GM18870 (cell line): ENCODE measurements around the gene RDH16.

ENCODE experiments used
- ATAC-seq: cut with Tn5 transposase; IDR thresholded peaks from one replicate; pipeline ENCODE4 v1.9.1; 2021; ENCODE audit warnings: moderate library complexity; ENCODE audit not compliant: unreplicated experiment

Gene RDH16

GRCh38 chr12:56957229-56958052 is at the start of gene RDH16:
RDH16 (minus strand) TSS chr12:56957608; CDS start chr12:56957462, 146 bp downstream.
- ATAC-seq, result no peak

- no peak for ATAC-seq
These were observed 49.5 kb upstream of the RDH16 start for GRCh38 chr12:57006809-57007475.

GRCh38 chr12:57005980-57006808 is 48.8 kb upstream of the RDH16 start, which contains the start of gene ZBTB39:
ZBTB39 (minus strand) TSS chr12:57006546; CDS start chr12:57004917, 1,629 bp downstream.
- ATAC-seq, result no peak

- ATAC-seq, result no peak
These were observed 47.2 kb upstream of the RDH16 start for GRCh38 chr12:57004651-57005050.

- ATAC-seq, result no peak
These were observed 46.0 kb upstream of the RDH16 start for GRCh38 chr12:57003395-57003794.

- no peak for ATAC-seq
These were observed 44.1 kb upstream of the RDH16 start for GRCh38 chr12:57001448-57001906.

GRCh38 chr12:57000393-57000792 is 43.0 kb upstream of the RDH16 start:
- no peak for ATAC-seq

GRCh38 chr12:56999456-56999855 is 42.0 kb upstream of the RDH16 start:
- no peak for ATAC-seq

GRCh38 chr12:56998981-56999380 is 41.6 kb upstream of the RDH16 start:
- peak; percentile 86 for ATAC-seq

GRCh38 chr12:56998316-56998715 is 40.9 kb upstream of the RDH16 start:
- no peak for ATAC-seq

GRCh38 chr12:56996793-56997545 is 39.6 kb upstream of the RDH16 start:
- no peak for ATAC-seq

- no peak for ATAC-seq
These were observed 38.6 kb upstream of the RDH16 start for GRCh38 chr12:56995930-56996496.

- ATAC-seq, result no peak
These were observed 38.0 kb upstream of the RDH16 start for GRCh38 chr12:56995201-56995929.

- no peak for ATAC-seq
These were observed 36.9 kb upstream of the RDH16 start for GRCh38 chr12:56994231-56994746.

- ATAC-seq, result no peak
These were observed 35.9 kb upstream of the RDH16 start for GRCh38 chr12:56993346-56993745.

GRCh38 chr12:56991319-56992246 is 34.2 kb upstream of the RDH16 start:
- no peak for ATAC-seq

GRCh38 chr12:56990648-56991318 is 33.4 kb upstream of the RDH16 start:
- ATAC-seq, result no peak
